EL (cell line): ENCODE results near the gene SMC6.

Experiments
- DNase-seq: peaks from one replicate; pipeline ENCODE4 v3.0.0-alpha.2; 2016

The SMC6 gene

GRCh38 chr2:17646081-17646554 lies 107.5 kb downstream of the SMC6 start:
- DNase-seq, result peak; percentile 82

GRCh38 chr2:17644997-17645720 lies 108.5 kb downstream of the SMC6 start:
- DNase-seq, result peak; percentile 42

- DNase-seq, result peak; percentile 91
These were observed 110.5 kb downstream of the SMC6 start for GRCh38 chr2:17643031-17643615.

- DNase-seq, result no peak
These were observed 113.2 kb downstream of the SMC6 start for GRCh38 chr2:17640406-17640805.

GRCh38 chr2:17638196-17638743 lies 115.3 kb downstream of the SMC6 start:
- DNase-seq, result no peak

- DNase-seq, result no peak
These were observed 116.3 kb downstream of the SMC6 start for GRCh38 chr2:17637131-17637906.

GRCh38 chr2:17636257-17636656 lies 117.4 kb downstream of the SMC6 start:
- no peak for DNase-seq

- DNase-seq, result no peak
These were observed 118.6 kb downstream of the SMC6 start for GRCh38 chr2:17634997-17635396.

GRCh38 chr2:17630089-17630488 lies 123.5 kb downstream of the SMC6 start:
- DNase-seq, result no peak

GRCh38 chr2:17628349-17629261 lies 125.0 kb downstream of the SMC6 start:
- DNase-seq, result no peak

- no peak for DNase-seq
These were observed 126.2 kb downstream of the SMC6 start for GRCh38 chr2:17627434-17627833.

GRCh38 chr2:17626986-17627385 lies 126.6 kb downstream of the SMC6 start:
- DNase-seq, result no peak

GRCh38 chr2:17625446-17625845 lies 128.2 kb downstream of the SMC6 start:
- DNase-seq, result no peak

GRCh38 chr2:17621781-17622180 lies 131.8 kb downstream of the SMC6 start:
- peak; percentile 48 for DNase-seq

- peak; percentile 11 for DNase-seq
These were observed 132.8 kb downstream of the SMC6 start for GRCh38 chr2:17620841-17621240.

GRCh38 chr2:17620280-17620679 lies 133.3 kb downstream of the SMC6 start:
- DNase-seq, result peak; percentile 2

- no peak for DNase-seq
These were observed 135.7 kb downstream of the SMC6 start for GRCh38 chr2:17617955-17618354.

GRCh38 chr2:17617516-17617915 lies 136.1 kb downstream of the SMC6 start:
- no peak for DNase-seq

- no peak for DNase-seq
These were observed 137.2 kb downstream of the SMC6 start for GRCh38 chr2:17616405-17616804.

GRCh38 chr2:17615728-17616351 lies 137.8 kb downstream of the SMC6 start:
- peak; percentile 31 for DNase-seq

- DNase-seq, result no peak
These were observed 138.5 kb downstream of the SMC6 start for GRCh38 chr2:17615147-17615546.
